ENCODE data around the gene NEXMIF. TPM values are rescaled to one million over a fixed set of nuclear protein-coding genes. Genes with fewer than 3 reads are reported as not detected.
"Not testable (repeated sequence)": the region's sequence is repeated elsewhere in the genome, so short reads cannot be mapped to it uniquely, and the experiment has no call there.

The NEXMIF gene
- total RNA-seq, 1 donor from 2014 or later = 1.0 TPM

GRCh38 chrX:74906417-74906816 is 18.8 kb downstream of the NEXMIF start:
- Histone ChIP-seq H3K9me3 (ENCODE audit: control insufficient read depth in 3 of 3, low read length in 3 of 3) (no peaks in the 10 kb centered on the region), H3K4me3 (ENCODE audit: low read length in 3 of 3) (no peak overlapping the region)

GRCh38 chrX:74902806-74903205 is 22.4 kb downstream of the NEXMIF start:
- no peak overlapping the region for H3K9ac ChIP-seq (ENCODE audit: low read depth in 1 of 3, low read length in 3 of 3)
- H3K9me3 ChIP-seq (ENCODE audit: control insufficient read depth in 3 of 3, low read length in 3 of 3) = peaks cover 0 to 3% (median 0%) of the 10 kb centered on the region in 3 donors
- no peak overlapping the region for H3K4me3 ChIP-seq (ENCODE audit: low read length in 3 of 3)
- no peak overlapping the region for H3K27ac ChIP-seq (ENCODE audit: low read depth, low read length)
- H3K27me3 ChIP-seq (ENCODE audit: control insufficient read depth in 3 of 3, insufficient read depth in 3 of 3, low read length in 3 of 3) = no peaks in the 10 kb centered on the region
- H3K36me3 ChIP-seq (ENCODE audit: control insufficient read depth in 3 of 3, insufficient read depth in 3 of 3, low read length in 3 of 3) = no peaks in the 10 kb centered on the region
- H3K4me1 ChIP-seq (ENCODE audit: control insufficient read depth in 3 of 3, insufficient read depth in 3 of 3, low read length in 3 of 3) = no peaks in the 10 kb centered on the region

More at GRCh38 chrX:74906417-74906816, 18.8 kb downstream of the NEXMIF start:
- H3K27ac ChIP-seq (ENCODE audit: low read depth, low read length) = no peak overlapping the region
- H3K36me3 ChIP-seq (ENCODE audit: control insufficient read depth in 3 of 3, insufficient read depth in 3 of 3, low read length in 3 of 3) = no peaks in the 10 kb centered on the region
- H3K4me1 ChIP-seq (ENCODE audit: control insufficient read depth in 3 of 3, insufficient read depth in 3 of 3, low read length in 3 of 3) = no peaks in the 10 kb centered on the region
- H3K27me3 ChIP-seq (ENCODE audit: control insufficient read depth in 3 of 3, insufficient read depth in 3 of 3, low read length in 3 of 3) = no peaks in the 10 kb centered on the region
- H3K9ac ChIP-seq (ENCODE audit: low read depth in 1 of 3, low read length in 3 of 3) = no peak overlapping the region

DNA sequence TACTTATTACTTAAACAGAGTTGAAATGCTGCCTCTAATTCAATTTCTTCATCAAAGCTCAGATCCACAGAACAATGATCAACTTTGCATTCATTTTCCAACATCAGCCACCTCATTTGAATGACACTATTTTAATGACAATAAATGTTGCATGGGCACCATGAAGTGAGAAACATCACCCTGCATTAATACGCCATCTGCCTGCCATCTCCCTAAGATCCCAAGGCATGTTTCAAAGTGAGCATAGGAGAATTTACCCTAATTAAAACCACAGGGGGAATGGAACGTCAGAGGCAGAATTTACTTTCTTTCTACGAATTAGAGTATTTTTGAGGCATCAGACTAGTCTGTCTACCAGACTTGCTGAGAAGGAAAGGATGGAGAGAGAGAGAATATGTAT is 32.7 kb downstream of the NEXMIF start:
- Histone ChIP-seq H3K36me3 (ENCODE audit: control insufficient read depth in 3 of 3, insufficient read depth in 3 of 3, low read length in 3 of 3) (no peaks in the 10 kb centered on the region), H3K4me1 (ENCODE audit: control insufficient read depth in 3 of 3, insufficient read depth in 3 of 3, low read length in 3 of 3) (no peaks in the 10 kb centered on the region), H3K9me3 (ENCODE audit: control insufficient read depth in 3 of 3, low read length in 3 of 3) (no peaks in the 10 kb centered on the region), H3K27me3 (ENCODE audit: control insufficient read depth in 3 of 3, insufficient read depth in 3 of 3, low read length in 3 of 3) (no peaks in the 10 kb centered on the region), H3K27ac (ENCODE audit: low read depth, low read length) (no peak overlapping the region), H3K9ac (ENCODE audit: low read depth in 1 of 3, low read length in 3 of 3) (no peak overlapping the region), H3K4me3 (ENCODE audit: low read length in 3 of 3) (no peak overlapping the region)

- H3K27ac ChIP-seq (ENCODE audit: low read depth, low read length) = no peak overlapping the region
- no peak overlapping the region for H3K9ac ChIP-seq (ENCODE audit: low read depth in 1 of 3, low read length in 3 of 3)
- no peaks in the 10 kb centered on the region for H3K4me1 ChIP-seq (ENCODE audit: control insufficient read depth in 3 of 3, insufficient read depth in 3 of 3, low read length in 3 of 3)
- no peaks in the 10 kb centered on the region for H3K27me3 ChIP-seq (ENCODE audit: control insufficient read depth in 3 of 3, insufficient read depth in 3 of 3, low read length in 3 of 3)
- no peak overlapping the region for H3K4me3 ChIP-seq (ENCODE audit: low read length in 3 of 3)
- H3K9me3 ChIP-seq (ENCODE audit: control insufficient read depth in 3 of 3, low read length in 3 of 3) = no peaks in the 10 kb centered on the region
- H3K36me3 ChIP-seq (ENCODE audit: control insufficient read depth in 3 of 3, insufficient read depth in 3 of 3, low read length in 3 of 3) = no peaks in the 10 kb centered on the region
Measured at GRCh38 chrX:74890676-74891430, 34.4 kb downstream of the NEXMIF start.

- not testable (repeated sequence) for H3K4me1 ChIP-seq (ENCODE audit: control insufficient read depth in 3 of 3, insufficient read depth in 3 of 3, low read length in 3 of 3); H3K9me3 ChIP-seq (ENCODE audit: control insufficient read depth in 3 of 3, low read length in 3 of 3); H3K27ac ChIP-seq (ENCODE audit: low read depth, low read length); H3K9ac ChIP-seq (ENCODE audit: low read depth in 1 of 3, low read length in 3 of 3); H3K27me3 ChIP-seq (ENCODE audit: control insufficient read depth in 3 of 3, insufficient read depth in 3 of 3, low read length in 3 of 3); H3K4me3 ChIP-seq (ENCODE audit: low read length in 3 of 3); H3K36me3 ChIP-seq (ENCODE audit: control insufficient read depth in 3 of 3, insufficient read depth in 3 of 3, low read length in 3 of 3)
Measured at GRCh38 chrX:74882383-74882782, 42.9 kb downstream of the NEXMIF start.

DNA sequence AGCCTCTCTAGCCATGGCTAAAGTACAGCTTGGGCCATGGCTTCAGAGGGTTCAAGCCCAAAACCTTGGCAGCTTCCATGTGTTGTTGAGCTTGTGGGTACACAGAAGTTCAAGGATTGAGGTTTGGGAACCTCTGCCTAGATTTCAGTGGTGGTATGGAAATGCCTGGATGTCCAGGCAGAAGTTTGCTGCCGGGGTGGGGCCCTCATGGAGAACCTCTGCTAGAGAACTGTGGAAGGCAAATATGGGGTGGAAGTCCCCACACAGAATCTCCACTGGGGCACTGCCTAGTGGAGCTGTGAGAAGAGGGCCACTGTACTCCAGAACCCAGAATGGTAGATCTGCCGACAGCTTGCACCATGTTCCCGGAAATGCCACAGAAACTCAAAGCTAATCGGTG is 59.5 kb downstream of the NEXMIF start:
- H3K4me1 ChIP-seq (ENCODE audit: control insufficient read depth in 3 of 3, insufficient read depth in 3 of 3, low read length in 3 of 3) = no peaks in the 10 kb centered on the region
- no peak overlapping the region for H3K9ac ChIP-seq (ENCODE audit: low read depth in 1 of 3, low read length in 3 of 3)
- H3K27me3 ChIP-seq (ENCODE audit: control insufficient read depth in 3 of 3, insufficient read depth in 3 of 3, low read length in 3 of 3) = no peaks in the 10 kb centered on the region
- H3K4me3 ChIP-seq (ENCODE audit: low read length in 3 of 3) = no peak overlapping the region
- H3K36me3 ChIP-seq (ENCODE audit: control insufficient read depth in 3 of 3, insufficient read depth in 3 of 3, low read length in 3 of 3) = no peaks in the 10 kb centered on the region
- H3K27ac ChIP-seq (ENCODE audit: low read depth, low read length) = no peak overlapping the region
- peaks cover 0 to 4% (median 0%) of the 10 kb centered on the region in 3 donors for H3K9me3 ChIP-seq (ENCODE audit: control insufficient read depth in 3 of 3, low read length in 3 of 3)

DNA sequence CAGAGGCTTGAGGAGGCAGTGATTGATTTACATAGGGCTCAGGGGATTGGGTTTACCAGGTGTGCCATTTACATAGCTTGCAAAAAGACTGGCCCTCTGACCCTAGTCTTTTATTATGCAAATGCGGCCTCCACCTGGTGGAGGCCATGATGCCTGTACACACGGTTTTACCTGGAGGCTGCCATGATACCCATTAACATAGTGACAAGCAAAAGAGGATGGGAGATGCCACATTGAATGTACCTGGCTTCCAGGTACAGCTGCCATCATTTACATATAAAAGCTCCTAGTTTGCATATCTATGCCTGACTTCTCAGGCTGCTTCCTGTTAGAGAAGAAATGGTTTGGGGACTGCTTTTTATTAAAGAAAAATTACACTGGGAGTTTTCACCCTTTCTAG is 72.0 kb downstream of the NEXMIF start:
- H3K36me3 ChIP-seq (ENCODE audit: control insufficient read depth in 3 of 3, insufficient read depth in 3 of 3, low read length in 3 of 3) = no peaks in the 10 kb centered on the region
- no peak overlapping the region for H3K4me3 ChIP-seq (ENCODE audit: low read length in 3 of 3)
- H3K9ac ChIP-seq (ENCODE audit: low read depth in 1 of 3, low read length in 3 of 3) = no peak overlapping the region
- no peaks in the 10 kb centered on the region for H3K27me3 ChIP-seq (ENCODE audit: control insufficient read depth in 3 of 3, insufficient read depth in 3 of 3, low read length in 3 of 3)
- H3K4me1 ChIP-seq (ENCODE audit: control insufficient read depth in 3 of 3, insufficient read depth in 3 of 3, low read length in 3 of 3) = no peaks in the 10 kb centered on the region
- peaks cover 0 to 22% (median 10%) of the 10 kb centered on the region in 3 donors for H3K9me3 ChIP-seq (ENCODE audit: control insufficient read depth in 3 of 3, low read length in 3 of 3)
- H3K27ac ChIP-seq (ENCODE audit: low read depth, low read length) = no peak overlapping the region

GRCh38 chrX:74835566-74835965 is 89.7 kb downstream of the NEXMIF start:
- no peaks in the 10 kb centered on the region for H3K27me3 ChIP-seq (ENCODE audit: control insufficient read depth in 3 of 3, insufficient read depth in 3 of 3, low read length in 3 of 3)
- H3K9ac ChIP-seq (ENCODE audit: low read depth in 1 of 3, low read length in 3 of 3) = no peak overlapping the region
- H3K4me3 ChIP-seq (ENCODE audit: low read length in 3 of 3) = no peak overlapping the region
- H3K36me3 ChIP-seq (ENCODE audit: control insufficient read depth in 3 of 3, insufficient read depth in 3 of 3, low read length in 3 of 3) = no peaks in the 10 kb centered on the region
- H3K9me3 ChIP-seq (ENCODE audit: control insufficient read depth in 3 of 3, low read length in 3 of 3) = no peaks in the 10 kb centered on the region
- H3K4me1 ChIP-seq (ENCODE audit: control insufficient read depth in 3 of 3, insufficient read depth in 3 of 3, low read length in 3 of 3) = no peaks in the 10 kb centered on the region
- no peak overlapping the region for H3K27ac ChIP-seq (ENCODE audit: low read depth, low read length)

DNA sequence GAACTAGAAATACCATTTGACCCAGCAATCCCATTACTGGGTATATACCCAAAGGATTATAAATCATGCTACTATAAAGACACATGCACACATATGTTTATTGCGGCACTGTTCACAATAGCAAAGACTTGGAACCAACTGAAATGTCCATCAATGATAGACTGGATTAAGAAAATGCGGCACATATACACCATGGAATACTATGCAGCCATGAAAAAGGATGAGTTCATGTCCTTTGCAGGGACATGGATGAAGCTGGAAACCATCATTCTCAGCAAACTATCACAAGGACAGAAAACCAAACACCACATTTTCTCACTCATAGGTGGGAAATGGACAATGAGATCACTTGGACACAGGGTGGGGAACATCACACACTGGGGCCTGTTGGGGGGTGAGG is 105.5 kb downstream of the NEXMIF start:
- not testable (repeated sequence) for H3K4me1 ChIP-seq (ENCODE audit: control insufficient read depth in 3 of 3, insufficient read depth in 3 of 3, low read length in 3 of 3); H3K9ac ChIP-seq (ENCODE audit: low read depth in 1 of 3, low read length in 3 of 3); H3K27ac ChIP-seq (ENCODE audit: low read depth, low read length); H3K9me3 ChIP-seq (ENCODE audit: control insufficient read depth in 3 of 3, low read length in 3 of 3); H3K27me3 ChIP-seq (ENCODE audit: control insufficient read depth in 3 of 3, insufficient read depth in 3 of 3, low read length in 3 of 3); H3K4me3 ChIP-seq (ENCODE audit: low read length in 3 of 3); H3K36me3 ChIP-seq (ENCODE audit: control insufficient read depth in 3 of 3, insufficient read depth in 3 of 3, low read length in 3 of 3)

- Histone ChIP-seq H3K9me3 (ENCODE audit: control insufficient read depth in 3 of 3, low read length in 3 of 3) (no peaks in the 10 kb centered on the region), H3K9ac (ENCODE audit: low read depth in 1 of 3, low read length in 3 of 3) (no peak overlapping the region), H3K27ac (ENCODE audit: low read depth, low read length) (no peak overlapping the region), H3K36me3 (ENCODE audit: control insufficient read depth in 3 of 3, insufficient read depth in 3 of 3, low read length in 3 of 3) (no peaks in the 10 kb centered on the region), H3K27me3 (ENCODE audit: control insufficient read depth in 3 of 3, insufficient read depth in 3 of 3, low read length in 3 of 3) (no peaks in the 10 kb centered on the region), H3K4me1 (ENCODE audit: control insufficient read depth in 3 of 3, insufficient read depth in 3 of 3, low read length in 3 of 3) (no peaks in the 10 kb centered on the region), H3K4me3 (ENCODE audit: low read length in 3 of 3) (no peak overlapping the region)
Measured at GRCh38 chrX:74814681-74815080, 110.6 kb downstream of the NEXMIF start.

Measured in skeletal muscle tissue (tissue), 4 donors.